GM12878 (cell line): ENCODE data around the gene TPO.

ENCODE experiments used
- CTCF ChIP-seq, 3 experiments: IDR thresholded peaks in 2 of 3; conservative IDR thresholded peaks in 1 of 3; 2 replicates each; pipeline ENCODE4 v1.5.1; 2011; ENCODE audit warnings: low read depth in 3 of 3, low read length in 3 of 3, mild to moderate bottlenecking in 3 of 3, control low read depth in 2 of 3, moderate library complexity in 2 of 3, inconsistent platforms in 1 of 3, mixed read lengths in 1 of 3; ENCODE audit not compliant: control insufficient read depth in 2 of 3, insufficient read depth in 1 of 3; ENCODE audit errors: extremely low read depth in 1 of 3
- SREBF1 ChIP-seq: IDR thresholded peaks from 2 replicates; pipeline ENCODE4 v1.6.1; 2012; ENCODE audit warnings: mild to moderate bottlenecking, low read length
- TCF7 ChIP-seq: IDR thresholded peaks from 2 replicates; pipeline ENCODE4 v1.6.1; 2014; ENCODE audit warnings: antibody characterized with exemption, borderline replicate concordance

- TF ChIP-seq TCF7 (no peak), SREBF1 (no peak), CTCF (IDR thresholded peaks at IDR 0.05 in 2 of 3, conservative IDR thresholded peaks at IDR 0.05 in 1 of 3; ENCODE audit: control insufficient read depth in 2 of 3, extremely low read depth in 1 of 3, insufficient read depth in 1 of 3, low read depth in 3 of 3, low read length in 3 of 3) (no peak)
Observed at GRCh38 chr2:1483551-1483950, 70.3 kb downstream of the TPO start.
